K562 (cell line): ENCODE measurements around the gene HEXIM1. TPM values are rescaled to one million over a fixed set of nuclear protein-coding genes. Genes with fewer than 3 reads are reported as not detected.
A peak's percentile ranks its signal among the peaks of the same experiment; 100 is the strongest.

Experiments used
- CHCHD3 ChIP-seq: fragments of 250-450 bp; sonication (Bioruptor Pico); IDR thresholded peaks from 2 replicates; pipeline ENCODE4 v2.1.2; 2022; ENCODE audit warnings: mild to moderate bottlenecking
- HDAC8 ChIP-seq: fragments of 450-650 bp; IDR thresholded peaks from 2 replicates; pipeline ENCODE4 v1.6.1; 2016; ENCODE audit warnings: mild to moderate bottlenecking, missing genetic modification characterization, moderate library complexity, missing compliant biosample characterization
- MEF2A ChIP-seq: IDR thresholded peaks from 2 replicates; pipeline ENCODE4 v1.6.1; 2011; ENCODE audit warnings: low read depth, mild to moderate bottlenecking, low read length, moderate library complexity; ENCODE audit not compliant: control insufficient read depth
- MIER1 ChIP-seq: fragments of 450-650 bp; IDR thresholded peaks from 2 replicates; pipeline ENCODE4 v1.6.1; 2016; ENCODE audit warnings: antibody characterized with exemption, mild to moderate bottlenecking, low read depth
- SAFB2 ChIP-seq: fragments of 200-400 bp; formaldehyde crosslinking; IDR thresholded peaks from 2 replicates; pipeline ENCODE4 v1.6.1; 2018; ENCODE audit warnings: borderline replicate concordance, low read length, low read depth, moderate library complexity; ENCODE audit not compliant: severe bottlenecking
- SNIP1 ChIP-seq: fragments of 450-650 bp; IDR thresholded peaks from 2 replicates; pipeline ENCODE4 v1.7.1; 2017; ENCODE audit warnings: low read depth, mild to moderate bottlenecking
- SRSF3 ChIP-seq: fragments of 200-400 bp; formaldehyde crosslinking; IDR thresholded peaks from 2 replicates; pipeline ENCODE4 v1.6.1; 2016; ENCODE audit warnings: mild to moderate bottlenecking, low read length, moderate library complexity; ENCODE audit not compliant: insufficient read depth
- YBX1 ChIP-seq: fragments of 450-650 bp; IDR thresholded peaks from 2 replicates; pipeline ENCODE4 v1.7.1; 2016; ENCODE audit warnings: mild to moderate bottlenecking
- YY1 ChIP-seq, 3 experiments: IDR thresholded peaks; 2 replicates each; pipeline ENCODE4 v1.6.1; 2011; ENCODE audit warnings: low read length in 2 of 3, mild to moderate bottlenecking in 2 of 3, moderate library complexity in 2 of 3, borderline replicate concordance in 1 of 3, control low read depth in 1 of 3, low read depth in 1 of 3; ENCODE audit not compliant: insufficient read depth in 3 of 3, insufficient replicate concordance in 2 of 3, control insufficient read depth in 1 of 3, insufficient read length in 1 of 3; ENCODE audit errors: extremely low read depth in 1 of 3
- polyA plus RNA-seq, 8 experiments: library from polyadenylated mRNA; depleted of rRNA in 4 of 8; stranded (reverse) in 5 of 8; unstranded in 3 of 8; fragments of >200 nt; fragmentation: Nextera tagmentation in 2 of 8; fragmentation: Illumina TruSeq in 1 of 8; extraction: Ambion mirVana in 2 of 8; extraction: Trizol in 1 of 8; gene quantifications; 2 replicates each; pipeline versions ENCODE4 v1.2.1 to v1.2.3, GENCODE V29; 2011 to 2014; ENCODE audit warnings: inconsistent platforms in 1 of 8, missing spikeins in 1 of 8
- total RNA-seq, 7 experiments: library from RNA; depleted of rRNA in 6 of 7; stranded (reverse); fragments of >200 nt in 6 of 7; fragmentation: Illumina TruSeq in 2 of 7; extraction: Trizol in 2 of 7; gene quantifications; 2 replicates each; pipeline versions ENCODE4 v1.2.1 to v1.2.3, GENCODE V29; 2011 to 2021; ENCODE audit warnings: low replicate concordance in 1 of 7
- TF ChIP-seq, protein P1 (sequence below), 2 experiments: fragments of 150-350 bp in 1 of 2; IDR thresholded peaks; 2 replicates each; pipeline ENCODE4 v1.6.1; 2012 to 2016; ENCODE audit warnings: low read depth in 2 of 2, low read length in 2 of 2, mild to moderate bottlenecking in 1 of 2, moderate library complexity in 1 of 2
- TF ChIP-seq, protein P2 (sequence below): fragments of 250-450 bp; sonication (Bioruptor Pico); IDR thresholded peaks from 2 replicates; pipeline ENCODE4 v1.8.0; 2022; ENCODE audit warnings: inconsistent platforms
- TF ChIP-seq, protein P3 (sequence below): sonication (generic); formaldehyde crosslinking; IDR thresholded peaks from 2 replicates; pipeline ENCODE4 v1.8.0; 2022; ENCODE audit warnings: mild to moderate bottlenecking, missing genetic modification reagents
- TF ChIP-seq, protein P4 (sequence below): fragments of 250-450 bp; sonication (Bioruptor Pico); IDR thresholded peaks from 2 replicates; pipeline ENCODE4 v1.4.0; 2020; ENCODE audit warnings: borderline replicate concordance

Gene HEXIM1
- total and polyA plus RNA-seq, 9 of the 15 experiments (the other 6 are each of a cell fraction or from before 2014, with no cell fraction given): 1.4 to 28.3 (median 9.1) TPM

DNA sequence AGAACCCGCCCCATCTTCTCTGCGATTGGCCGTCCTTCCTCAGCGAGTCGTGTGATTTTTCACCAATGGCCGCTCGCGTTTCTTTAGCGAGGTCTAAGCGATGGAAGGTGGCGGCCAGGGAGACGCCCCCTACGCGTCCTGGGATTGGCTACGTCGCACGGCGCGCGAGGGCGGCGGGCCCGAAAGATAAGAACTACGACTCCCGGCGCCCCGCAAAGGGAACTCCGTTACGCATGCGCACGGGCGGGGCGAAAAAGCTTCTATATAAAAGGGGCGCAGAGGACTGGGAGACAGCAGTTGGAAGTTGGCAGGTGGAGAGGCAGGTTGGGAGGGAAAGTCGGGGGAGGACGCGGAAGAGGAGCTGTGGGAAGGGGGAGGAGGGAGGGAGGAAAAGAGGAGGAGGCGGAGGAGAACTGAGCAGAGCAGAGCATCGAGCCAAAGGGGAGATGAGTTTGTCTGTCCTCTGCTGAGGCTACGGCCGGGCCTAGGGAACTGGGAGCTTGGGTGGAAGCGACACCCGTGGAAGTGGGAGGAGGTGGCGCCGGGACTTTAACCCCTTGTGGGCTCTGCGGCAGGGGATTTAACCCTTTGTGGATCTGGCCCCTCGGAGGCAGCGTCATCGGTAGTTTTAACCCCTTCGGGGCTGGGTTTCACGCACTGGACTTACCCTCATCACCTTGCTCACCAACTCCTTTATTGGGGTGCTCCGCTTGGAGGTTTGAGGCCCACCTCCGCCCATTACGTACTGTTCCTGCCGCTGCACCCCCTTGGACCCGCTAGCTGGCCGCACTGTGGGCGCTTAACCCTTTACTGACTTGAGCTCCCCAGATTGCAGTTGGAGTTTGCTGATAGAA lies at the start of gene HEXIM1 (continued):
- 0 out of 2 replicates have a peak, but pooled peaks have one; percentile 62 for TF ChIP-seq HDAC8 (tag)
- TF ChIP-seq, protein P1, sequence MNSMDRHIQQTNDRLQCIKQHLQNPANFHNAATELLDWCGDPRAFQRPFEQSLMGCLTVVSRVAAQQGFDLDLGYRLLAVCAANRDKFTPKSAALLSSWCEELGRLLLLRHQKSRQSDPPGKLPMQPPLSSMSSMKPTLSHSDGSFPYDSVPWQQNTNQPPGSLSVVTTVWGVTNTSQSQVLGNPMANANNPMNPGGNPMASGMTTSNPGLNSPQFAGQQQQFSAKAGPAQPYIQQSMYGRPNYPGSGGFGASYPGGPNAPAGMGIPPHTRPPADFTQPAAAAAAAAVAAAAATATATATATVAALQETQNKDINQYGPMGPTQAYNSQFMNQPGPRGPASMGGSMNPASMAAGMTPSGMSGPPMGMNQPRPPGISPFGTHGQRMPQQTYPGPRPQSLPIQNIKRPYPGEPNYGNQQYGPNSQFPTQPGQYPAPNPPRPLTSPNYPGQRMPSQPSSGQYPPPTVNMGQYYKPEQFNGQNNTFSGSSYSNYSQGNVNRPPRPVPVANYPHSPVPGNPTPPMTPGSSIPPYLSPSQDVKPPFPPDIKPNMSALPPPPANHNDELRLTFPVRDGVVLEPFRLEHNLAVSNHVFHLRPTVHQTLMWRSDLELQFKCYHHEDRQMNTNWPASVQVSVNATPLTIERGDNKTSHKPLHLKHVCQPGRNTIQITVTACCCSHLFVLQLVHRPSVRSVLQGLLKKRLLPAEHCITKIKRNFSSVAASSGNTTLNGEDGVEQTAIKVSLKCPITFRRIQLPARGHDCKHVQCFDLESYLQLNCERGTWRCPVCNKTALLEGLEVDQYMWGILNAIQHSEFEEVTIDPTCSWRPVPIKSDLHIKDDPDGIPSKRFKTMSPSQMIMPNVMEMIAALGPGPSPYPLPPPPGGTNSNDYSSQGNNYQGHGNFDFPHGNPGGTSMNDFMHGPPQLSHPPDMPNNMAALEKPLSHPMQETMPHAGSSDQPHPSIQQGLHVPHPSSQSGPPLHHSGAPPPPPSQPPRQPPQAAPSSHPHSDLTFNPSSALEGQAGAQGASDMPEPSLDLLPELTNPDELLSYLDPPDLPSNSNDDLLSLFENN (IDR thresholded peaks at IDR 0.05; ENCODE audit: low read depth in 2 of 2, low read length in 2 of 2): peak in 1 of 2 experiments; percentile 94; a peak in 2 of 4 replicates
- peak; percentile 91; the same call in 1 of the 2 replicates for TF ChIP-seq SRSF3
- TF ChIP-seq, protein P2, sequence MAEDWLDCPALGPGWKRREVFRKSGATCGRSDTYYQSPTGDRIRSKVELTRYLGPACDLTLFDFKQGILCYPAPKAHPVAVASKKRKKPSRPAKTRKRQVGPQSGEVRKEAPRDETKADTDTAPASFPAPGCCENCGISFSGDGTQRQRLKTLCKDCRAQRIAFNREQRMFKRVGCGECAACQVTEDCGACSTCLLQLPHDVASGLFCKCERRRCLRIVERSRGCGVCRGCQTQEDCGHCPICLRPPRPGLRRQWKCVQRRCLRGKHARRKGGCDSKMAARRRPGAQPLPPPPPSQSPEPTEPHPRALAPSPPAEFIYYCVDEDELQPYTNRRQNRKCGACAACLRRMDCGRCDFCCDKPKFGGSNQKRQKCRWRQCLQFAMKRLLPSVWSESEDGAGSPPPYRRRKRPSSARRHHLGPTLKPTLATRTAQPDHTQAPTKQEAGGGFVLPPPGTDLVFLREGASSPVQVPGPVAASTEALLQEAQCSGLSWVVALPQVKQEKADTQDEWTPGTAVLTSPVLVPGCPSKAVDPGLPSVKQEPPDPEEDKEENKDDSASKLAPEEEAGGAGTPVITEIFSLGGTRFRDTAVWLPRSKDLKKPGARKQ (CRISPR knock-in tag): no peak
- no peak for TF ChIP-seq YBX1
- TF ChIP-seq, protein P3, sequence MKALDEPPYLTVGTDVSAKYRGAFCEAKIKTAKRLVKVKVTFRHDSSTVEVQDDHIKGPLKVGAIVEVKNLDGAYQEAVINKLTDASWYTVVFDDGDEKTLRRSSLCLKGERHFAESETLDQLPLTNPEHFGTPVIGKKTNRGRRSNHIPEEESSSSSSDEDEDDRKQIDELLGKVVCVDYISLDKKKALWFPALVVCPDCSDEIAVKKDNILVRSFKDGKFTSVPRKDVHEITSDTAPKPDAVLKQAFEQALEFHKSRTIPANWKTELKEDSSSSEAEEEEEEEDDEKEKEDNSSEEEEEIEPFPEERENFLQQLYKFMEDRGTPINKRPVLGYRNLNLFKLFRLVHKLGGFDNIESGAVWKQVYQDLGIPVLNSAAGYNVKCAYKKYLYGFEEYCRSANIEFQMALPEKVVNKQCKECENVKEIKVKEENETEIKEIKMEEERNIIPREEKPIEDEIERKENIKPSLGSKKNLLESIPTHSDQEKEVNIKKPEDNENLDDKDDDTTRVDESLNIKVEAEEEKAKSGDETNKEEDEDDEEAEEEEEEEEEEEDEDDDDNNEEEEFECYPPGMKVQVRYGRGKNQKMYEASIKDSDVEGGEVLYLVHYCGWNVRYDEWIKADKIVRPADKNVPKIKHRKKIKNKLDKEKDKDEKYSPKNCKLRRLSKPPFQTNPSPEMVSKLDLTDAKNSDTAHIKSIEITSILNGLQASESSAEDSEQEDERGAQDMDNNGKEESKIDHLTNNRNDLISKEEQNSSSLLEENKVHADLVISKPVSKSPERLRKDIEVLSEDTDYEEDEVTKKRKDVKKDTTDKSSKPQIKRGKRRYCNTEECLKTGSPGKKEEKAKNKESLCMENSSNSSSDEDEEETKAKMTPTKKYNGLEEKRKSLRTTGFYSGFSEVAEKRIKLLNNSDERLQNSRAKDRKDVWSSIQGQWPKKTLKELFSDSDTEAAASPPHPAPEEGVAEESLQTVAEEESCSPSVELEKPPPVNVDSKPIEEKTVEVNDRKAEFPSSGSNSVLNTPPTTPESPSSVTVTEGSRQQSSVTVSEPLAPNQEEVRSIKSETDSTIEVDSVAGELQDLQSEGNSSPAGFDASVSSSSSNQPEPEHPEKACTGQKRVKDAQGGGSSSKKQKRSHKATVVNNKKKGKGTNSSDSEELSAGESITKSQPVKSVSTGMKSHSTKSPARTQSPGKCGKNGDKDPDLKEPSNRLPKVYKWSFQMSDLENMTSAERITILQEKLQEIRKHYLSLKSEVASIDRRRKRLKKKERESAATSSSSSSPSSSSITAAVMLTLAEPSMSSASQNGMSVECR: peak; percentile 50; the same call in 1 of the 2 replicates
- TF ChIP-seq YY1 (IDR thresholded peaks at IDR 0.05; ENCODE audit: borderline replicate concordance in 1 of 3, control insufficient read depth in 1 of 3, extremely low read depth in 1 of 3, insufficient read depth in 3 of 3, insufficient read length in 1 of 3, insufficient replicate concordance in 2 of 3, low read depth in 1 of 3, low read length in 2 of 3): peak in 2 of 3 experiments; percentile 30 to 58
- TF ChIP-seq CHCHD3 (CRISPR knock-in tag): peak; percentile 93
- TF ChIP-seq MIER1: 0 out of 2 replicates have a peak, but pooled peaks have one; percentile 20
- TF ChIP-seq MEF2A: no peak
- TF ChIP-seq, protein P4, sequence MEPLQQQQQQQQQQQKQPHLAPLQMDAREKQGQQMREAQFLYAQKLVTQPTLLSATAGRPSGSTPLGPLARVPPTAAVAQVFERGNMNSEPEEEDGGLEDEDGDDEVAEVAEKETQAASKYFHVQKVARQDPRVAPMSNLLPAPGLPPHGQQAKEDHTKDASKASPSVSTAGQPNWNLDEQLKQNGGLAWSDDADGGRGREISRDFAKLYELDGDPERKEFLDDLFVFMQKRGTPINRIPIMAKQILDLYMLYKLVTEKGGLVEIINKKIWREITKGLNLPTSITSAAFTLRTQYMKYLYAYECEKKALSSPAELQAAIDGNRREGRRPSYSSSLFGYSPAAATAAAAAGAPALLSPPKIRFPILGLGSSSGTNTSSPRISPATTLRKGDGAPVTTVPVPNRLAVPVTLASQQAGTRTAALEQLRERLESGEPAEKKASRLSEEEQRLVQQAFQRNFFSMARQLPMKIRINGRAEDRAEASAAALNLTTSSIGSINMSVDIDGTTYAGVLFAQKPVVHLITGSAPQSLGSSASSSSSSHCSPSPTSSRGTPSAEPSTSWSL (CRISPR knock-in tag): no peak
- no peak for TF ChIP-seq SAFB2
- peak; percentile 59; the same call in 1 of the 2 replicates for TF ChIP-seq SNIP1
